Endothelial cell of umbilical vein (primary cell): ENCODE results near the gene DMD. TPM values are rescaled to one million over a fixed set of nuclear protein-coding genes. Genes with fewer than 3 reads are reported as not detected.

ENCODE experiments used
- BruUV-seq: library from RNA; stranded (reverse); fragments of 400-500 nt; replicated peaks from 2 replicates; lab custom pipeline; 2021; lab: Mats Ljungman, UMichigan
- CTCF ChIA-PET: fragments of 300-600, 350-600 bp; sonication (Branson Sonifier 250); formaldehyde crosslinking; loops from one replicate; lab custom pipeline; 2021; ENCODE audit warnings: antibody characterized with exemption, inconsistent platforms; lab: Charles Lee
- POLR2A ChIA-PET: fragments of 300-600, 350-600 bp; sonication (Branson Sonifier 250); formaldehyde crosslinking; loops from one replicate; lab custom pipeline; 2021; ENCODE audit warnings: antibody characterized with exemption, inconsistent platforms; lab: Charles Lee
- DNase-seq: peaks from one replicate; pipeline ENCODE4 v3.0.0-alpha.2; 2011; ENCODE audit warnings: low read depth, low spot score
- FAIRE-seq: peaks from 2 replicates; lab custom pipeline; 2011; peaks lifted over from hg19 to GRCh38; lab: Jason Lieb, UNC
- H2AFZ ChIP-seq: 2 replicates; pipeline ENCODE4 v1.6.0; 2012; ENCODE audit warnings: low read depth, low read length, control low read depth, inconsistent platforms
- H3K27ac ChIP-seq: 2 replicates; pipeline ENCODE4 v1.5.1; 2011; ENCODE audit warnings: low read depth, mild to moderate bottlenecking, control low read depth, low read length, moderate library complexity; ENCODE audit not compliant: insufficient read depth
- H3K27me3 ChIP-seq, 2 experiments: 2 replicates each; pipeline versions ENCODE4 v1.6.0 to v1.6.1; 2011; ENCODE audit warnings: low read length in 2 of 2, mixed read lengths in 1 of 2; ENCODE audit not compliant: control insufficient read depth in 2 of 2, insufficient read depth in 2 of 2
- H3K36me3 ChIP-seq, 2 experiments: 2 replicates in 1 of 2; 3 replicates in 1 of 2; pipeline ENCODE4 v1.5.1; 2011; ENCODE audit warnings: low read length in 2 of 2, mild to moderate bottlenecking in 1 of 2, moderate library complexity in 1 of 2; ENCODE audit not compliant: control insufficient read depth in 2 of 2, insufficient read depth in 2 of 2; ENCODE audit errors: extremely low read depth in 1 of 2
- H3K4me1 ChIP-seq: 3 replicates; pipeline ENCODE4 v1.5.1; 2011; ENCODE audit warnings: mild to moderate bottlenecking, low read length; ENCODE audit not compliant: control insufficient read depth, insufficient read depth; ENCODE audit errors: extremely low read depth
- H3K4me2 ChIP-seq: 2 replicates; pipeline ENCODE4 v1.6.1; 2011; ENCODE audit warnings: low read length, control low read depth, mixed read lengths; ENCODE audit not compliant: insufficient read depth
- H3K4me3 ChIP-seq, 3 experiments: fragments of 200-600 bp in 1 of 3; sonication (generic), shearing (Covaris generic) in 1 of 3; replicated peaks in 1 of 3; 2 replicates each; pipeline ENCODE4 v1.5.1; 2011 to 2016; ENCODE audit warnings: control low read depth in 3 of 3, low read length in 3 of 3, mild to moderate bottlenecking in 2 of 3, inconsistent platforms in 1 of 3, low read depth in 1 of 3, moderate library complexity in 1 of 3; ENCODE audit not compliant: insufficient read depth in 1 of 3
- H3K79me2 ChIP-seq: 2 replicates; pipeline ENCODE4 v1.6.0; 2012; ENCODE audit warnings: low read length, inconsistent platforms; ENCODE audit not compliant: control insufficient read depth, insufficient read depth
- H3K9ac ChIP-seq: replicated peaks from 2 replicates; pipeline ENCODE3; 2011; ENCODE audit warnings: low read length, control low read depth; ENCODE audit not compliant: insufficient read depth; ENCODE audit errors: extremely low read depth
- H3K9me1 ChIP-seq: replicated peaks from 3 replicates; pipeline ENCODE4 v1.6.0; 2011; ENCODE audit warnings: mild to moderate bottlenecking, low read length; ENCODE audit not compliant: control insufficient read depth, insufficient read depth; ENCODE audit errors: extremely low read depth
- H3K9me3 ChIP-seq: replicated peaks from 2 replicates; pipeline ENCODE4 v1.5.1; 2012; ENCODE audit warnings: low read length, inconsistent platforms; ENCODE audit not compliant: control insufficient read depth, insufficient read depth
- H4K20me1 ChIP-seq: replicated peaks from 2 replicates; pipeline ENCODE3; 2011; ENCODE audit warnings: mild to moderate bottlenecking, low read length; ENCODE audit not compliant: control insufficient read depth, insufficient read depth; ENCODE audit errors: extremely low read depth
- CTCF ChIP-seq, 2 donors: IDR thresholded peaks; 1 replicate in 1 of 2; 2 replicates in 1 of 2; pipeline ENCODE4 v1.5.1; 2011; ENCODE audit warnings: low read length in 2 of 2, mild to moderate bottlenecking in 2 of 2, moderate library complexity in 2 of 2, control low read depth in 1 of 2, inconsistent platforms in 1 of 2, low read depth in 1 of 2; ENCODE audit not compliant: insufficient read depth in 1 of 2; ENCODE audit errors: extremely low read depth in 1 of 2
- EZH2 ChIP-seq: IDR thresholded peaks from 2 replicates; pipeline ENCODE4 v1.6.1; 2012; ENCODE audit warnings: borderline replicate concordance, low read depth, mild to moderate bottlenecking, moderate library complexity, low read length, inconsistent platforms; ENCODE audit not compliant: severe bottlenecking
- FOS ChIP-seq: IDR thresholded peaks from 2 replicates; pipeline ENCODE4 v1.6.1; 2011; ENCODE audit warnings: mild to moderate bottlenecking, low read length, moderate library complexity, borderline replicate concordance; ENCODE audit not compliant: insufficient read depth
- GATA2 ChIP-seq: IDR thresholded peaks from 2 replicates; pipeline ENCODE4 v1.7.0; 2011; ENCODE audit warnings: low read depth, mild to moderate bottlenecking, moderate library complexity, mixed read lengths, low read length; ENCODE audit not compliant: insufficient read length, insufficient read depth
- JUN ChIP-seq: IDR thresholded peaks from 2 replicates; pipeline ENCODE4 v1.6.1; 2011; ENCODE audit warnings: borderline replicate concordance, low read depth; ENCODE audit not compliant: insufficient read length, insufficient read depth
- MAX ChIP-seq: IDR thresholded peaks from 2 replicates; pipeline ENCODE4 v1.6.1; 2011; ENCODE audit not compliant: insufficient read depth, insufficient read length
- MYC ChIP-seq: IDR thresholded peaks from one replicate; pipeline ENCODE4 v1.6.1; 2011; ENCODE audit warnings: mild to moderate bottlenecking, low read depth, low read length
- POLR2A ChIP-seq: IDR thresholded peaks from 2 replicates; pipeline ENCODE4 v1.6.1; 2012; ENCODE audit warnings: low read depth, mild to moderate bottlenecking, control low read depth, low read length
- POLR2AphosphoS5 ChIP-seq: IDR thresholded peaks from 2 replicates; pipeline ENCODE4 v1.6.1; 2012; ENCODE audit warnings: low read depth, mild to moderate bottlenecking, control low read depth, low read length, moderate library complexity; ENCODE audit not compliant: insufficient read depth
- dilution Hi-C: fragments of 300-500 bp; cut with MboI; formaldehyde crosslinking; loops from one replicate; pipeline ENCODE4 v1.15.0; 2019; ENCODE audit warnings: low sequenced_read_pairs; ENCODE audit not compliant: extremely low pct_ligation_motif_present
- intact Hi-C: fragments of 100-400 bp; cut with micrococcal nuclease; formaldehyde crosslinking; loops from one replicate; pipeline ENCODE4 v1.10.0; 2022
- polyA plus RNA-seq, 4 experiments: library from polyadenylated mRNA; depleted of rRNA in 3 of 4; stranded (reverse) in 3 of 4; unstranded in 1 of 4; fragments of >200 nt; gene quantifications; 2 replicates each; pipeline versions ENCODE4 v1.2.1 to v1.2.3, GENCODE V29; 2011 to 2012; ENCODE audit warnings: missing spikeins in 1 of 4
- total RNA-seq: library from RNA; stranded (reverse); gene quantifications from 2 replicates; pipeline ENCODE4 v1.2.3, GENCODE V29; 2021

Gene DMD
- total and polyA plus RNA-seq, 2 donors (not counting 3 experiments of a cell fraction or from before 2014, with no cell fraction given) = 7.3 to 9.0 TPM

GRCh38 chrX:32825009-32825408 is 386.3 kb downstream of the DMD start:
- no peak overlapping the region for H3K4me2 ChIP-seq
- H3K36me3 ChIP-seq = no peaks in the 10 kb centered on the region
- no peak overlapping the region for H3K9ac ChIP-seq
- no peaks in the 10 kb centered on the region for H3K79me2 ChIP-seq
- H4K20me1 ChIP-seq = no peaks in the 10 kb centered on the region
- dilution Hi-C loops = no loop called here
- no peaks in the 10 kb centered on the region for H3K9me1 ChIP-seq
- ChIA-PET POLR2A (no interaction called here), CTCF (no interaction called here)
- H3K9me3 ChIP-seq = no peaks in the 10 kb centered on the region
- BruUV-seq = no TSS peak
- no peak overlapping the region for H2AFZ ChIP-seq
- H3K4me1 ChIP-seq = no peaks in the 10 kb centered on the region
- no peak for DNase-seq
- no peak overlapping the region for H3K4me3 ChIP-seq
- TF ChIP-seq POLR2AphosphoS5 (no peak), POLR2A (no peak), GATA2 (no peak), MYC (no peak), CTCF (IDR thresholded peaks at IDR 0.05; ENCODE audit: extremely low read depth in 1 of 2, insufficient read depth in 1 of 2, low read depth in 1 of 2, low read length in 2 of 2) (no peak), MAX (no peak), EZH2 (no peak), FOS (no peak), JUN (no peak)
- intact Hi-C loops = no loop called here
- no peaks in the 10 kb centered on the region for H3K27me3 ChIP-seq
- FAIRE-seq = no peak
- no peak overlapping the region for H3K27ac ChIP-seq
